HG03469 (cell line): ENCODE data around the gene GRK3.
"Not testable (repeated sequence)": the region's sequence is repeated elsewhere in the genome, so short reads cannot be mapped to it uniquely, and the experiment has no call there.

Source experiments
- ATAC-seq: cut with Tn5 transposase; IDR thresholded peaks from one replicate; pipeline ENCODE4 v1.9.1; 2021; ENCODE audit warnings: mild to moderate bottlenecking, moderate library complexity, moderate number of reproducible peaks; ENCODE audit not compliant: unreplicated experiment

GRK3 gene

GRCh38 chr22:25694196-25694907 lies 129.9 kb downstream of the GRK3 start:
- ATAC-seq = no peak

GRCh38 chr22:25695146-25695545 lies 130.7 kb downstream of the GRK3 start:
- ATAC-seq = no peak

- no peak for ATAC-seq
These were observed 132.3 kb downstream of the GRK3 start for GRCh38 chr22:25696763-25697162.

- ATAC-seq = no peak
These were observed 132.7 kb downstream of the GRK3 start for GRCh38 chr22:25697181-25697664.

GRCh38 chr22:25697978-25698377 lies 133.5 kb downstream of the GRK3 start:
- ATAC-seq = no peak

- ATAC-seq = no peak
These were observed 134.0 kb downstream of the GRK3 start for GRCh38 chr22:25698461-25698860.

- ATAC-seq = no peak
These were observed 134.5 kb downstream of the GRK3 start for GRCh38 chr22:25698978-25699377.

- no peak for ATAC-seq
These were observed 136.7 kb downstream of the GRK3 start for GRCh38 chr22:25701056-25701780.

- ATAC-seq = no peak
These were observed 137.6 kb downstream of the GRK3 start for GRCh38 chr22:25702040-25702439.

GRCh38 chr22:25702571-25703167 lies 138.2 kb downstream of the GRK3 start:
- no peak for ATAC-seq

GRCh38 chr22:25704701-25705100 lies 140.2 kb downstream of the GRK3 start:
- no peak for ATAC-seq

GRCh38 chr22:25706197-25706596 lies 141.7 kb downstream of the GRK3 start:
- no peak for ATAC-seq

- ATAC-seq = not testable (repeated sequence)
These were observed 144.0 kb downstream of the GRK3 start for GRCh38 chr22:25708430-25708829.

- no peak for ATAC-seq
These were observed 145.3 kb downstream of the GRK3 start for GRCh38 chr22:25709758-25710157.

- no peak for ATAC-seq
These were observed 146.0 kb downstream of the GRK3 start for GRCh38 chr22:25710501-25710900.

- no peak for ATAC-seq
These were observed 147.0 kb downstream of the GRK3 start for GRCh38 chr22:25711491-25711890.

GRCh38 chr22:25712661-25713400 lies 148.4 kb downstream of the GRK3 start:
- ATAC-seq = no peak

- ATAC-seq = no peak
These were observed 149.6 kb downstream of the GRK3 start for GRCh38 chr22:25714070-25714469.

GRCh38 chr22:25714739-25715138 lies 150.3 kb downstream of the GRK3 start:
- ATAC-seq = no peak

- no peak for ATAC-seq
These were observed 152.2 kb downstream of the GRK3 start for GRCh38 chr22:25716637-25717036.
